ENCODE measurements around the gene BCDIN3D. TPM values are rescaled to one million over a fixed set of nuclear protein-coding genes. Genes with fewer than 3 reads are reported as not detected.

The BCDIN3D gene
- total RNA-seq, 4 donors from 2014 or later: 2.2 to 6.2 (median 5.5) TPM

DNA sequence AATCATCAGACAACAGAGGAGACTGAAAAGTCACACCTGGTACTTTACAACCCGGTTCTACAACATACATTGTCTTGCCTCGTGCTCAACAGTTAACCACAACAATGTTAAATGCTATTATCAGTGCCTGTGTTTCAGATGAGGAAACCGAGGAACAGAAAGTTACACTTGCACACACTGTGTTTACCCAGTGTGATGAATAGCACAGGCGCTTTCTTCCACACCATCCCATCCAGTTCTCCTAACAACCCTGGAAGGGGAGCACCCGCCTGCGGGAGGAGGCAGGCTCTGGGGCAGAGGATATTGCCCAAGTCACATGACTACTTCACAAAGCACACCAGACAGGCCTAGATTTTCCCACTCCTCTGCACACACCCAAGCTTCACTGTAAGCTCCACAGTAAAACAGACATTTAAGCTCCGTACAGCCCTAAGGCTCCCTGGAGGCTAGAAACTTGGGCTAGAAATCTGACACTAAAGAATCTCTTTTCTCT, 36.5 kb downstream of the BCDIN3D start:
- H3K4me3 ChIP-seq: no peak overlapping the region
- 88% methylated on average over 7 of the region's 7 CpGs for WGBS
- DNase-seq (ENCODE audit: extremely low spot score): no peak
- intact Hi-C loops (cut with DNase I): no loop called here
- no peak for TF ChIP-seq POLR2AphosphoS5 (IDR thresholded peaks at IDR 0.05)
- no peak for TF ChIP-seq EP300 (IDR thresholded peaks at IDR 0.05)
- no peak for TF ChIP-seq POLR2A (IDR thresholded peaks at IDR 0.05; ENCODE audit: low read depth)
- TF ChIP-seq, protein P1, sequence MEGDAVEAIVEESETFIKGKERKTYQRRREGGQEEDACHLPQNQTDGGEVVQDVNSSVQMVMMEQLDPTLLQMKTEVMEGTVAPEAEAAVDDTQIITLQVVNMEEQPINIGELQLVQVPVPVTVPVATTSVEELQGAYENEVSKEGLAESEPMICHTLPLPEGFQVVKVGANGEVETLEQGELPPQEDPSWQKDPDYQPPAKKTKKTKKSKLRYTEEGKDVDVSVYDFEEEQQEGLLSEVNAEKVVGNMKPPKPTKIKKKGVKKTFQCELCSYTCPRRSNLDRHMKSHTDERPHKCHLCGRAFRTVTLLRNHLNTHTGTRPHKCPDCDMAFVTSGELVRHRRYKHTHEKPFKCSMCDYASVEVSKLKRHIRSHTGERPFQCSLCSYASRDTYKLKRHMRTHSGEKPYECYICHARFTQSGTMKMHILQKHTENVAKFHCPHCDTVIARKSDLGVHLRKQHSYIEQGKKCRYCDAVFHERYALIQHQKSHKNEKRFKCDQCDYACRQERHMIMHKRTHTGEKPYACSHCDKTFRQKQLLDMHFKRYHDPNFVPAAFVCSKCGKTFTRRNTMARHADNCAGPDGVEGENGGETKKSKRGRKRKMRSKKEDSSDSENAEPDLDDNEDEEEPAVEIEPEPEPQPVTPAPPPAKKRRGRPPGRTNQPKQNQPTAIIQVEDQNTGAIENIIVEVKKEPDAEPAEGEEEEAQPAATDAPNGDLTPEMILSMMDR (IDR thresholded peaks at IDR 0.05): no peak
- peaks cover 33 to 50% (median 45%) of the 10 kb centered on the region in 4 donors for H3K4me1 ChIP-seq
- H3K36me3 ChIP-seq: peaks cover 26 to 62% (median 50%) of the 10 kb centered on the region in 4 donors
- H3K27ac ChIP-seq (replicated peaks in 1 of 4): no peak overlapping the region
- H3K9me3 ChIP-seq: no peaks in the 10 kb centered on the region
- H3K27me3 ChIP-seq: no peaks in the 10 kb centered on the region

DNA sequence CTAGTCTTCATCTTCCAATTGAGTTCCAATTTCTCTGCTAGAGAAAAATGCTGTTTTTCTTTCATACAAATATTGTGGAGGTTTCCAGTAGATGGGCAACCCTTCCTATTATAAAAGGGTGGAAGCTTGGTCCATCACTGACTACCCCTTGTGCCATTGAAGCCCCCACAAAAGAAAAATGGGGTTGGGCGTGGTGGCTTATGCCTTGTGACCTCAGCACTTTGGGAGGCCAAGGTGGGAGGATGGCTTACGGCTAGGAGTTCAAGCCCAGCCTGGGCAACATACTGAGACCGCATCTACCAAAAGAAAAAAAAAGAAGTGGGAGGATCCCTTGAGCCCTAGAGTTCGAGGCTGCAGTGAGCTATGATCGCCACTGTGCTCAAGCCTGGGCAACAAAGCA, 37.5 kb downstream of the BCDIN3D start:
- H3K27ac ChIP-seq (replicated peaks in 1 of 4): no peak overlapping the region
- H3K9me3 ChIP-seq: no peaks in the 10 kb centered on the region
- H3K4me1 ChIP-seq: peaks cover 35 to 42% (median 38%) of the 10 kb centered on the region in 4 donors
- TF ChIP-seq, protein P1 (IDR thresholded peaks at IDR 0.05): no peak
- no peak for TF ChIP-seq POLR2AphosphoS5 (IDR thresholded peaks at IDR 0.05)
- no peak for TF ChIP-seq EP300 (IDR thresholded peaks at IDR 0.05)
- TF ChIP-seq POLR2A (IDR thresholded peaks at IDR 0.05; ENCODE audit: low read depth): no peak
- DNase-seq (ENCODE audit: extremely low spot score): no peak
- peaks cover 33 to 72% (median 60%) of the 10 kb centered on the region in 4 donors for H3K36me3 ChIP-seq
- no peak overlapping the region for H3K4me3 ChIP-seq
- intact Hi-C loops (cut with DNase I): no loop called here
- no peaks in the 10 kb centered on the region for H3K27me3 ChIP-seq
- 89% methylated on average over 5 of the region's 5 CpGs for WGBS

DNA sequence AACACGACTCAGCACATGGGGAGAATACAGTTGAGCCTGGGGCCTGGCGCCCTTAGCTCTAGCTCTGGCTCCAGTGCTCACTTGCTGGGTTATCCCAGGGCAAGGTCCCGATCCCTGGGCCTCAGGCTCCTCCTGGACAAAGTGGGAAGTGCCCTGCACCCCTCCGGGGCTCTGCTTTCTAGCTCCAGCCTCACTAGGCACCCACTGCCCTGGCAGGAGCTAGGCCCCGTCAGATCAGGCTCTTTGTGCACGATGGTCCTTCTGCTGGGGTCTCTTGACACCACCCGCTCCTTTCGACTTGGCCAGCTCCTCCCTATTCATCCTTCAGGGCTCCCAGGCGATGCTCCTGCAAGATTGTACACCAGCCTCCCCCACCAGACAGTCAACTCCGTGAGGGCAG, 38.1 kb downstream of the BCDIN3D start:
- H3K9me3 ChIP-seq: no peaks in the 10 kb centered on the region
- DNase-seq (ENCODE audit: extremely low spot score): no peak
- H3K36me3 ChIP-seq: peaks cover 33 to 78% (median 66%) of the 10 kb centered on the region in 4 donors
- TF ChIP-seq POLR2A (IDR thresholded peaks at IDR 0.05; ENCODE audit: low read depth) (no peak), EP300 (IDR thresholded peaks at IDR 0.05) (no peak), POLR2AphosphoS5 (IDR thresholded peaks at IDR 0.05) (no peak)
- TF ChIP-seq, protein P1 (IDR thresholded peaks at IDR 0.05): no peak
- intact Hi-C loops (cut with DNase I): no loop called here
- 85% methylated on average over 10 of the region's 10 CpGs for WGBS
- no peak overlapping the region for H3K27ac ChIP-seq (replicated peaks in 1 of 4)
- H3K27me3 ChIP-seq: no peaks in the 10 kb centered on the region
- H3K4me1 ChIP-seq: peaks cover 29 to 36% (median 32%) of the 10 kb centered on the region in 4 donors
- no peak overlapping the region for H3K4me3 ChIP-seq

DNA sequence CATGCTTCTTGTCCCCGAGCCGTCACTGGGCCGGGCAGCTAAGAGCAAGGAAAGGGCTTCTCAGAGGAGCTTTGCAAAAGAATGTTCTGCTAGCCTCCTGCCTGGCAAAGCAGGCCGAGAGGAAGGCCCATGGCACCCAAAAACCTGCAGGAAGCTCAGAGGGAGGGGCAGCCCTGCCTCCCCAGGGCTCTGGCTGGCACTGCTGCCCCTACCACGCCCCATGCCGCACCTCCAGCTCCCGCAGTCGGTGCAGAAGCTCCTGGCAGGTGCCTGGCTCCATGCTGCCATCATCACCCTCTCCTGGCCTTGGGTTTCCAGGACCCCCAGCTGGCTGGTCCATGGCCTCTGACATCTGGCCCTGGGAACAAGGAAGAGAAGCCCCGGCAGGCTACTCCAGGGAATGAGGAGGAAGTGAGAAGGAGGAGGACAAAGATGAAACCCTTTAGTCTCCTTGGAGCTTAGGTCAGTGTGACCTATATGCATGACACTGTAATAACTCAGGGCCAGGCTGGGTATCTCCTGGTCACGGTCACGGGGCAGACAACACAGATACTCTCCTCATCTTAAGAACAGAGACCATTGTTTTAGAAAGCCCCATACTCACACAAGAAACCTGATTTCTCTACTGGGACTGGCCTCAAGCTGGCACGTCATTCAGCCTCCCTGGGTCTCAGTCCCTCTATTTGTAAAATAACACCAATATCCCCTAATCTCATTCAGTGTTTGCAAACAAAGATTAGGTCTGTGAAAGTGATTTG, 39.0 kb downstream of the BCDIN3D start:
- no peak overlapping the region for H3K27ac ChIP-seq (replicated peaks in 1 of 4)
- TF ChIP-seq POLR2A (IDR thresholded peaks at IDR 0.05; ENCODE audit: low read depth) (no peak), POLR2AphosphoS5 (IDR thresholded peaks at IDR 0.05) (no peak), EP300 (IDR thresholded peaks at IDR 0.05) (no peak)
- TF ChIP-seq, protein P1 (IDR thresholded peaks at IDR 0.05): no peak
- no peaks in the 10 kb centered on the region for H3K9me3 ChIP-seq
- intact Hi-C loops (cut with DNase I): no loop called here
- WGBS: 89% methylated on average over 12 of the region's 12 CpGs
- H3K4me3 ChIP-seq: no peak overlapping the region
- H3K4me1 ChIP-seq: peaks cover 19 to 26% (median 22%) of the 10 kb centered on the region in 4 donors
- peaks cover 33 to 87% (median 75%) of the 10 kb centered on the region in 4 donors for H3K36me3 ChIP-seq
- no peaks in the 10 kb centered on the region for H3K27me3 ChIP-seq
- no peak for DNase-seq (ENCODE audit: extremely low spot score)

Data from esophagus muscularis mucosa (tissue), 4 donors.